Stimulated activated naive B cell treated with anti-CD40 and anti-IgM and Interleukin-4, amounts not matched to agents 10 μg/mL and 1 μg/mL and 100 μg/mL, for 72 hours (primary cell): ENCODE measurements around the gene ADPRHL1.

Experiments
- ATAC-seq, 2 donors: fragments of 150-1000 bp; cut with Tn5 transposase; replicated peaks; 2 replicates each; pipeline ENCODE4 v1.10.0; 2021; ENCODE audit warnings: moderate library complexity in 1 of 2
- DNase-seq: peaks from one replicate; pipeline ENCODE4 v3.0.0; 2021
- H3K27ac Mint-ChIP-seq: one replicate; pipeline ENCODE4 v1.8.0; 2022; ENCODE audit warnings: mild to moderate bottlenecking, mixed read lengths
- H3K27me3 Mint-ChIP-seq, 2 donors: one replicate each; pipeline ENCODE4 v1.8.0; 2022; ENCODE audit warnings: mixed read lengths in 2 of 2
- H3K36me3 Mint-ChIP-seq, 2 donors: one replicate each; pipeline ENCODE4 v1.8.0; 2022; ENCODE audit warnings: mixed read lengths in 2 of 2, mild to moderate bottlenecking in 1 of 2
- H3K4me1 Mint-ChIP-seq, 2 donors: one replicate each; pipeline ENCODE4 v1.8.0; 2022; ENCODE audit warnings: mixed read lengths in 2 of 2, mild to moderate bottlenecking in 1 of 2
- H3K4me3 Mint-ChIP-seq, 2 donors: one replicate each; pipeline ENCODE4 v1.8.0; 2022; ENCODE audit warnings: mild to moderate bottlenecking in 2 of 2, mixed read lengths in 2 of 2, moderate library complexity in 1 of 2
- H3K9me3 Mint-ChIP-seq, 2 donors: one replicate each; pipeline ENCODE4 v1.8.0; 2022; ENCODE audit warnings: mixed read lengths in 2 of 2, mild to moderate bottlenecking in 1 of 2

ADPRHL1 gene

GRCh38 chr13:113357529-113357928, 95.8 kb downstream of the ADPRHL1 start:
- Mint-ChIP-seq H3K27me3 (peaks cover 17 to 41% of the 10 kb centered on the region in 2 donors), H3K36me3 (no peaks in the 10 kb centered on the region), H3K9me3 (no peaks in the 10 kb centered on the region), H3K4me1 (peaks cover 2 to 7% of the 10 kb centered on the region in 2 donors), H3K27ac (no peak overlapping the region), H3K4me3 (no peak overlapping the region)
- ATAC-seq, result no peak
- no peak for DNase-seq

DNA sequence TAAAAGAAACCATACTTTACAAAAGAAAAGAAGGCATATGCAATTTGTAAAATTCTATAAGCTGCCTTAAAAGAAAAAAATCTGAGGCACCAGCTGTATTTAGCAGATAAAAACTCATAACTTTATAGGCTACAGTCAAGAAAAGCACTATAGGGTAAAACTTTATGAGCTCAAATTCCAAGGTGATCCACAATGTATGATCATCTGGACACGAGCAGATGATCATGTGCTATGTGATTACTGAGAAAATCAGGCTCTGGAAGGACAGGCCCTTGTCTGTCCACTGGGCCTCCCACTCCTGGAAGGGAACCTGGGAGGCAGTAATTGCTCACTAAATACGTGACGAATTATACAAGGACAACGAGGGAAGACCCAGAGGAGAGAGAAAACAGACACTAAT, 96.7 kb downstream of the ADPRHL1 start:
- Mint-ChIP-seq H3K4me1 (peaks cover 2 to 7% of the 10 kb centered on the region in 2 donors), H3K36me3 (no peaks in the 10 kb centered on the region), H3K27ac (no peak overlapping the region), H3K9me3 (no peaks in the 10 kb centered on the region), H3K4me3 (no peak overlapping the region), H3K27me3 (peaks cover 16 to 36% of the 10 kb centered on the region in 2 donors)
- DNase-seq (no peak), ATAC-seq (no peak)

GRCh38 chr13:113355621-113356020, 97.7 kb downstream of the ADPRHL1 start:
- Mint-ChIP-seq H3K27me3 (peaks cover 17 to 38% of the 10 kb centered on the region in 2 donors), H3K36me3 (no peaks in the 10 kb centered on the region), H3K4me3 (no peak overlapping the region), H3K9me3 (no peaks in the 10 kb centered on the region), H3K27ac (no peak overlapping the region), H3K4me1 (no peaks in the 10 kb centered on the region)
- DNase-seq, result no peak
- ATAC-seq, result no peak

GRCh38 chr13:113354831-113355610, 98.3 kb downstream of the ADPRHL1 start:
- DNase-seq (no peak), ATAC-seq (no peak)
- Mint-ChIP-seq H3K4me1 (no peaks in the 10 kb centered on the region), H3K27ac (no peak overlapping the region), H3K4me3 (no peak overlapping the region), H3K36me3 (no peaks in the 10 kb centered on the region), H3K27me3 (peaks cover 19 to 39% of the 10 kb centered on the region in 2 donors), H3K9me3 (no peaks in the 10 kb centered on the region)

DNA sequence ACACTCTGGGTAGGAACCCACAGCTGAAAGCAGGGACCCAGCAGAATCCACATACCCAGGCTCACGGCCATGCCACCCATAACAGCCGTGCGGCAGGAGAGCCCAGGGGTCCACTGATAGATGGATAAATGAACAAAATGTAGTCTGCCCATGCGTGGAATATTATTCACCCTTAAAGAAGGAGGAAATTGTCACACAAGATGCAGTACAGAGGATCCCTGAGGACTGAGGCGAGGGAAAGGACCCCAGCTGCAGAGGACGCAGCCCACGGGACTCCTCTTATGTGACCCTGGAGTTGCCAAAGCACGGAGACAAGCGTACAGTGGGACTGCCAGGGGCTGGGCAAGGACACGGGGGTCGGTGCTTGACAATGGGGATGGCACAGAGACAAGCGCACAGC, 100.0 kb downstream of the ADPRHL1 start:
- Mint-ChIP-seq H3K4me3 (no peak overlapping the region), H3K27ac (no peak overlapping the region), H3K4me1 (no peaks in the 10 kb centered on the region), H3K9me3 (no peaks in the 10 kb centered on the region), H3K27me3 (peaks cover 15 to 27% of the 10 kb centered on the region in 2 donors), H3K36me3 (no peaks in the 10 kb centered on the region)
- no peak for ATAC-seq
- DNase-seq, result no peak

GRCh38 chr13:113351514-113352026, 101.7 kb downstream of the ADPRHL1 start:
- DNase-seq (no peak), ATAC-seq (no peak)
- no peak overlapping the region for H3K4me3 Mint-ChIP-seq
- peaks cover 12 to 25% of the 10 kb centered on the region in 2 donors for H3K27me3 Mint-ChIP-seq
- H3K27ac Mint-ChIP-seq, result no peak overlapping the region
- H3K9me3 Mint-ChIP-seq, result peaks cover 0 to 2% of the 10 kb centered on the region in 2 donors
- no peaks in the 10 kb centered on the region for H3K36me3 Mint-ChIP-seq
- no peaks in the 10 kb centered on the region for H3K4me1 Mint-ChIP-seq

DNA sequence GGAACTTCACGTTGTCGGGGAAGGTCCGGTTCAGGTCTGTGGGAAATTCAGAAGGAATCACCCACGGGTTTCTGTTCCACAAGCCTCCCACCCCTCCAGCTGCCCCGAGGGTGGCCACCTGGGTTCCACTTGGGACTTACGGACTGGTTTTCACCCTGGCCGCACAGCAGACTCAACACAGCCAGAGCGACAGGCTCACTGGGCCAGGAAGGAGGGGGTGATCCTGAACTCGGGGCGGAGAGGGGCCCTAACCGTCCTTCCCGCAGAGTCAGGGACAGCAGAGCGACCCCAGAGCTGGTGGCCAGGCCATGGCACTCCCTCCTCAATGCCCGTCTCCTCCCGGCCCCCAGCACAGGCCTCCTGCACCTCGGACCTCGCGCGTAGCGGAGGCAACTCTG, 102.4 kb downstream of the ADPRHL1 start:
- ATAC-seq (no peak), DNase-seq (no peak)
- H3K36me3 Mint-ChIP-seq, result no peaks in the 10 kb centered on the region
- H3K4me1 Mint-ChIP-seq, result no peaks in the 10 kb centered on the region
- H3K27me3 Mint-ChIP-seq, result peaks cover 12 to 25% of the 10 kb centered on the region in 2 donors
- peaks cover 0 to 2% of the 10 kb centered on the region in 2 donors for H3K9me3 Mint-ChIP-seq
- H3K27ac Mint-ChIP-seq, result no peak overlapping the region
- no peak overlapping the region for H3K4me3 Mint-ChIP-seq

GRCh38 chr13:113350065-113350937, 103.0 kb downstream of the ADPRHL1 start:
- DNase-seq, result no peak
- Mint-ChIP-seq H3K27ac (no peak overlapping the region), H3K27me3 (peaks cover 7 to 20% of the 10 kb centered on the region in 2 donors), H3K9me3 (peaks cover 4 to 6% of the 10 kb centered on the region in 2 donors), H3K4me1 (no peaks in the 10 kb centered on the region), H3K36me3 (peaks cover 4% of the 10 kb centered on the region in 2 donors), H3K4me3 (no peak overlapping the region)
- peak in 1 of 2 donors; percentile 16 for ATAC-seq
